Fibroblast of lung (primary cell): ENCODE measurements around the gene TARP.
"Not testable (repeated sequence)": the region's sequence is repeated elsewhere in the genome, so short reads cannot be mapped to it uniquely, and the experiment has no call there.

Experiments used
- CTCF ChIP-seq, 2 donors: IDR thresholded peaks in 1 of 2; conservative IDR thresholded peaks in 1 of 2; 1 replicate in 1 of 2; 2 replicates in 1 of 2; pipeline ENCODE4 v1.5.1; 2011 to 2012; ENCODE audit warnings: low read length in 2 of 2, control low read depth in 1 of 2, inconsistent platforms in 1 of 2, low read depth in 1 of 2, mild to moderate bottlenecking in 1 of 2
- EZH2 ChIP-seq: IDR thresholded peaks from 2 replicates; pipeline ENCODE4 v1.5.1; 2012; ENCODE audit warnings: low read length, control low read depth, mild to moderate bottlenecking; ENCODE audit errors: missing control alignments

DNA sequence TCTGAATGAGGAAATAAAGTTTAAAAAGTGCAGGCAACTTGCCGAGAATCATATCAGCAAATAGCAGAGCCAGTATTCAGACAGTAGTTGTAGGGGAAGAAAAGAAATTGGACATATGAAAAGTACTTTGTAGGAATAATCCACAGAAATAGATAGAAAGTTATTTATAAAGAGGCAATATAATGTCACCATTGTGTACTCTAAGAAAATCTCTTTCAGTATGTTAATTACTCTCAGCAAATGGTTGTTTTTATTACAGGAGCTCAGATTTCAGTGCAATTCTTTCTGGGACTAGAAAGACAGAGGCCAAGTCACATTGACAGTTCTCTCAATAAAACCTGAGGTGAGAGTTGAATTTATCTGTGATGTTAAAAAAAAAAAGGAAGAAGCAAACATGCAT is 10.2 kb downstream of the TARP start:
- TF ChIP-seq CTCF (conservative IDR thresholded peaks at IDR 0.05 in 1 of 2, IDR thresholded peaks at IDR 0.05 in 1 of 2; ENCODE audit: low read depth in 1 of 2, low read length in 2 of 2); EZH2: not testable (repeated sequence)
